ENCODE results near the gene HNRNPA3. TPM values are rescaled to one million over a fixed set of nuclear protein-coding genes. Genes with fewer than 3 reads are reported as not detected.

Gene HNRNPA3
- total and polyA plus RNA-seq, 2 of the 13 experiments (the other 11 are each of a cell fraction or from before 2014, with no cell fraction given) = 73.3 to 97.7 TPM

DNA sequence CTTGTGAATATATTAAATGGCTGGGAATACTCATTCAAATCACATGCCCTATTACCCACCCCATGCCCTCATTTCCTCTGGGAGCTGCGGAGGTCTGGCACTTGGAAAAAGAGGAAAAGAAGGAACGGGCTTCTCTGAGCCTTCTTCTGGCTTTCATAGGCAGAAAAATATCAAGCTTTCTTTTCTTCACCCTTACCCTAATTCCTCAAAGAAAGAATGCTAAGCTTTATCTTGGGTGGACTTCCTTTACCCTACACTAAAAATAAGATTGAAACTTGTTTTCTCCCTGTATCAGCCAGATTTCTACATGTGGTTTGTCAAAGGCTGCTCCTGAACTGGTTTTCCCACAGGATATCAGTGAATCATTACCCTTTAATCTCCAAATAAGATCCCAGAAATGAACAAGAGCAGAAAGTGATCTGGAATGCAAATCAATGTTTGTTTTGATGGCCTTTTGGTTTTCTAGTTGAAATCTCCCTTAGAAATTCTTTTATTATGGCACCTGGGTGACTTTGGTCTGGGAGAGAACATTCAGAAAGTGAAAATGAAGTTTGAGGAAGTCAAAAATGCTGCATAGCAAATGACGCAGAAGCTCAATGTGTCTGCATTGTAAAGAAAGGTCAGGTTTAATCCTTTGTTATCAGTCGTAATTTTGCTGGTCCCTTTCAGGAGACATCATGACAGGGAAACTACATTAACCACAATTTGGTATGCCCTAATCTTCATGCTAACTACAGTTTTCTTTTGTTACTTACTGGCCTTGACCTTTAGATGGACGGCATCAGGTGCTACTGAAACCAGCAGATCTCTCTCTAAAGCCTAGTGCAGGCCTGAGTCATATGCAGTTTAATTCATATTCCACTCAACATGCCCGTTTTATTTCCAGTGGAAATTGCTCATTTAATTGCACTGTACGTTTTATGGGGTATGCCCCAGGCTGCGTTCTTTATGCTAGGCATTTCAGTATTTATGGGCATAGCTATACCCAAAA is 46.6 kb upstream of the HNRNPA3 start (continued):
- TF ChIP-seq, protein P1, sequence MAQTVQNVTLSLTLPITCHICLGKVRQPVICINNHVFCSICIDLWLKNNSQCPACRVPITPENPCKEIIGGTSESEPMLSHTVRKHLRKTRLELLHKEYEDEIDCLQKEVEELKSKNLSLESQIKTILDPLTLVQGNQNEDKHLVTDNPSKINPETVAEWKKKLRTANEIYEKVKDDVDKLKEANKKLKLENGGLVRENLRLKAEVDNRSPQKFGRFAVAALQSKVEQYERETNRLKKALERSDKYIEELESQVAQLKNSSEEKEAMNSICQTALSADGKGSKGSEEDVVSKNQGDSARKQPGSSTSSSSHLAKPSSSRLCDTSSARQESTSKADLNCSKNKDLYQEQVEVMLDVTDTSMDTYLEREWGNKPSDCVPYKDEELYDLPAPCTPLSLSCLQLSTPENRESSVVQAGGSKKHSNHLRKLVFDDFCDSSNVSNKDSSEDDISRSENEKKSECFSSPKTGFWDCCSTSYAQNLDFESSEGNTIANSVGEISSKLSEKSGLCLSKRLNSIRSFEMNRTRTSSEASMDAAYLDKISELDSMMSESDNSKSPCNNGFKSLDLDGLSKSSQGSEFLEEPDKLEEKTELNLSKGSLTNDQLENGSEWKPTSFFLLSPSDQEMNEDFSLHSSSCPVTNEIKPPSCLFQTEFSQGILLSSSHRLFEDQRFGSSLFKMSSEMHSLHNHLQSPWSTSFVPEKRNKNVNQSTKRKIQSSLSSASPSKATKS (CRISPR knock-in tag; IDR thresholded peaks at IDR 0.05) = no peak
- TF ChIP-seq ZFP36L1 (CRISPR knock-in tag; IDR thresholded peaks at IDR 0.05) (no peak), BORCS8-MEF2B (CRISPR knock-in tag; IDR thresholded peaks at IDR 0.05) (no peak), JDP2 (CRISPR knock-in tag; IDR thresholded peaks at IDR 0.05; ENCODE audit: borderline replicate concordance) (no peak), MEF2D (CRISPR knock-in tag; IDR thresholded peaks at IDR 0.05) (no peak), PRMT3 (CRISPR knock-in tag; IDR thresholded peaks at IDR 0.05; ENCODE audit: borderline replicate concordance, low read depth) (no peak)
- TF ChIP-seq, protein P2, sequence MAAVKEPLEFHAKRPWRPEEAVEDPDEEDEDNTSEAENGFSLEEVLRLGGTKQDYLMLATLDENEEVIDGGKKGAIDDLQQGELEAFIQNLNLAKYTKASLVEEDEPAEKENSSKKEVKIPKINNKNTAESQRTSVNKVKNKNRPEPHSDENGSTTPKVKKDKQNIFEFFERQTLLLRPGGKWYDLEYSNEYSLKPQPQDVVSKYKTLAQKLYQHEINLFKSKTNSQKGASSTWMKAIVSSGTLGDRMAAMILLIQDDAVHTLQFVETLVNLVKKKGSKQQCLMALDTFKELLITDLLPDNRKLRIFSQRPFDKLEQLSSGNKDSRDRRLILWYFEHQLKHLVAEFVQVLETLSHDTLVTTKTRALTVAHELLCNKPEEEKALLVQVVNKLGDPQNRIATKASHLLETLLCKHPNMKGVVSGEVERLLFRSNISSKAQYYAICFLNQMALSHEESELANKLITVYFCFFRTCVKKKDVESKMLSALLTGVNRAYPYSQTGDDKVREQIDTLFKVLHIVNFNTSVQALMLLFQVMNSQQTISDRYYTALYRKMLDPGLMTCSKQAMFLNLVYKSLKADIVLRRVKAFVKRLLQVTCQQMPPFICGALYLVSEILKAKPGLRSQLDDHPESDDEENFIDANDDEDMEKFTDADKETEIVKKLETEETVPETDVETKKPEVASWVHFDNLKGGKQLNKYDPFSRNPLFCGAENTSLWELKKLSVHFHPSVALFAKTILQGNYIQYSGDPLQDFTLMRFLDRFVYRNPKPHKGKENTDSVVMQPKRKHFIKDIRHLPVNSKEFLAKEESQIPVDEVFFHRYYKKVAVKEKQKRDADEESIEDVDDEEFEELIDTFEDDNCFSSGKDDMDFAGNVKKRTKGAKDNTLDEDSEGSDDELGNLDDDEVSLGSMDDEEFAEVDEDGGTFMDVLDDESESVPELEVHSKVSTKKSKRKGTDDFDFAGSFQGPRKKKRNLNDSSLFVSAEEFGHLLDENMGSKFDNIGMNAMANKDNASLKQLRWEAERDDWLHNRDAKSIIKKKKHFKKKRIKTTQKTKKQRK (IDR thresholded peaks at IDR 0.05; ENCODE audit: low read length) = no peak
- TF ChIP-seq, protein P3, sequence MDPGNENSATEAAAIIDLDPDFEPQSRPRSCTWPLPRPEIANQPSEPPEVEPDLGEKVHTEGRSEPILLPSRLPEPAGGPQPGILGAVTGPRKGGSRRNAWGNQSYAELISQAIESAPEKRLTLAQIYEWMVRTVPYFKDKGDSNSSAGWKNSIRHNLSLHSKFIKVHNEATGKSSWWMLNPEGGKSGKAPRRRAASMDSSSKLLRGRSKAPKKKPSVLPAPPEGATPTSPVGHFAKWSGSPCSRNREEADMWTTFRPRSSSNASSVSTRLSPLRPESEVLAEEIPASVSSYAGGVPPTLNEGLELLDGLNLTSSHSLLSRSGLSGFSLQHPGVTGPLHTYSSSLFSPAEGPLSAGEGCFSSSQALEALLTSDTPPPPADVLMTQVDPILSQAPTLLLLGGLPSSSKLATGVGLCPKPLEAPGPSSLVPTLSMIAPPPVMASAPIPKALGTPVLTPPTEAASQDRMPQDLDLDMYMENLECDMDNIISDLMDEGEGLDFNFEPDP (CRISPR knock-in tag; conservative IDR thresholded peaks at IDR 0.05) = no peak
- TF ChIP-seq, protein P4, sequence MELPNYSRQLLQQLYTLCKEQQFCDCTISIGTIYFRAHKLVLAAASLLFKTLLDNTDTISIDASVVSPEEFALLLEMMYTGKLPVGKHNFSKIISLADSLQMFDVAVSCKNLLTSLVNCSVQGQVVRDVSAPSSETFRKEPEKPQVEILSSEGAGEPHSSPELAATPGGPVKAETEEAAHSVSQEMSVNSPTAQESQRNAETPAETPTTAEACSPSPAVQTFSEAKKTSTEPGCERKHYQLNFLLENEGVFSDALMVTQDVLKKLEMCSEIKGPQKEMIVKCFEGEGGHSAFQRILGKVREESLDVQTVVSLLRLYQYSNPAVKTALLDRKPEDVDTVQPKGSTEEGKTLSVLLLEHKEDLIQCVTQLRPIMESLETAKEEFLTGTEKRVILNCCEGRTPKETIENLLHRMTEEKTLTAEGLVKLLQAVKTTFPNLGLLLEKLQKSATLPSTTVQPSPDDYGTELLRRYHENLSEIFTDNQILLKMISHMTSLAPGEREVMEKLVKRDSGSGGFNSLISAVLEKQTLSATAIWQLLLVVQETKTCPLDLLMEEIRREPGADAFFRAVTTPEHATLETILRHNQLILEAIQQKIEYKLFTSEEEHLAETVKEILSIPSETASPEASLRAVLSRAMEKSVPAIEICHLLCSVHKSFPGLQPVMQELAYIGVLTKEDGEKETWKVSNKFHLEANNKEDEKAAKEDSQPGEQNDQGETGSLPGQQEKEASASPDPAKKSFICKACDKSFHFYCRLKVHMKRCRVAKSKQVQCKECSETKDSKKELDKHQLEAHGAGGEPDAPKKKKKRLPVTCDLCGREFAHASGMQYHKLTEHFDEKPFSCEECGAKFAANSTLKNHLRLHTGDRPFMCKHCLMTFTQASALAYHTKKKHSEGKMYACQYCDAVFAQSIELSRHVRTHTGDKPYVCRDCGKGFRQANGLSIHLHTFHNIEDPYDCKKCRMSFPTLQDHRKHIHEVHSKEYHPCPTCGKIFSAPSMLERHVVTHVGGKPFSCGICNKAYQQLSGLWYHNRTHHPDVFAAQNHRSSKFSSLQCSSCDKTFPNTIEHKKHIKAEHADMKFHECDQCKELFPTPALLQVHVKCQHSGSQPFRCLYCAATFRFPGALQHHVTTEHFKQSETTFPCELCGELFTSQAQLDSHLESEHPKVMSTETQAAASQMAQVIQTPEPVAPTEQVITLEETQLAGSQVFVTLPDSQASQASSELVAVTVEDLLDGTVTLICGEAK (IDR thresholded peaks at IDR 0.05) = no peak
- TF ChIP-seq, protein P4 (CRISPR knock-in tag; IDR thresholded peaks at IDR 0.05) = no peak

Measured in HepG2 (cell line).